Sigmoid colon (tissue), 7 donors: ENCODE results near the gene ZYG11B. TPM values are rescaled to one million over a fixed set of nuclear protein-coding genes. Genes with fewer than 3 reads are reported as not detected.
"Not testable (repeated sequence)": the region's sequence is repeated elsewhere in the genome, so short reads cannot be mapped to it uniquely, and the experiment has no call there.

Experiments used
- DNase-seq: peaks from one replicate; pipeline ENCODE4 v3.0.0-alpha.2; 2019
- H3K27ac ChIP-seq, 4 donors: fragments of 200-600 bp; sonication (generic); one replicate each; pipeline ENCODE4 v1.5.1; 2016 to 2019; ENCODE audit warnings: mild to moderate bottlenecking in 1 of 4
- H3K27me3 ChIP-seq, 3 donors: fragments of 200-600 bp; sonication (generic); one replicate each; pipeline ENCODE4 v1.5.1; 2019; ENCODE audit warnings: mild to moderate bottlenecking in 1 of 3
- H3K36me3 ChIP-seq, 4 donors: fragments of 200-600 bp; sonication (generic); one replicate each; pipeline ENCODE4 v1.5.1; 2016 to 2019
- H3K4me1 ChIP-seq, 4 donors: fragments of 200-600 bp; sonication (generic); one replicate each; pipeline ENCODE4 v1.5.1; 2017 to 2019
- H3K4me3 ChIP-seq, 4 donors: fragments of 200-600 bp; sonication (generic); one replicate each; pipeline ENCODE4 v1.5.1; 2017 to 2019; ENCODE audit warnings: mild to moderate bottlenecking in 2 of 4, moderate library complexity in 1 of 4
- H3K9me3 ChIP-seq, 4 donors: fragments of 200-600 bp in 3 of 4; sonication (generic) in 3 of 4; one replicate each; pipeline versions ENCODE4 v1.5.1 to v1.6.1; 2013 to 2019
- EP300 ChIP-seq, 4 donors: sonication (generic); formaldehyde crosslinking; IDR thresholded peaks; one replicate each; pipeline ENCODE4 v1.6.1; 2017; ENCODE audit warnings: antibody characterized with exemption in 4 of 4
- POLR2A ChIP-seq, 2 donors: fragments of 450-650 bp; IDR thresholded peaks; one replicate each; pipeline ENCODE4 v1.6.1; 2016; ENCODE audit warnings: antibody characterized with exemption in 2 of 2, mild to moderate bottlenecking in 2 of 2, moderate library complexity in 2 of 2
- POLR2AphosphoS5 ChIP-seq, 4 donors: sonication (generic); formaldehyde crosslinking; IDR thresholded peaks; one replicate each; pipeline ENCODE4 v1.6.1; 2017; ENCODE audit warnings: antibody characterized with exemption in 4 of 4
- WGBS, 2 donors: extraction: QIAGEN DNeasy Blood & Tissue Kit; methylation state at CpG; one replicate each; pipeline ENCODE4 v1.1.7; 2013; 5-methylcytosine and 5-hydroxymethylcytosine counted together
- intact Hi-C: fragments of 100-400 bp; cut with DNase I; formaldehyde crosslinking; loops from one replicate; pipeline ENCODE4 v1.15.1; 2023
- polyA plus RNA-seq, 3 donors: library from polyadenylated mRNA; stranded (reverse); fragments of 200-250 nt; gene quantifications; one replicate each; pipeline ENCODE4 v1.2.3, GENCODE V29; 2013
- total RNA-seq, 4 donors: library from RNA; depleted of rRNA; stranded (reverse); fragments of >200 nt; gene quantifications; one replicate each; pipeline ENCODE4 v1.1.0, GENCODE V29; 2016
- TF ChIP-seq, protein P1 (sequence below), 4 experiments: fragments of 450-650 bp in 3 of 4; fragments of 200-600 bp in 1 of 4; IDR thresholded peaks; one replicate each; pipeline ENCODE4 v1.5.1; 2016 to 2019; ENCODE audit warnings: antibody characterized with exemption in 4 of 4, mild to moderate bottlenecking in 3 of 4, moderate library complexity in 2 of 4
- donor health status: healthy with polysubstance abuse.
- donor health status: Bipolar disorder and iron deficiency.
- donor health status: healthy.

The ZYG11B gene
- total and polyA plus RNA-seq, 7 donors: 4.2 to 78.1 (median 55.0) TPM

DNA sequence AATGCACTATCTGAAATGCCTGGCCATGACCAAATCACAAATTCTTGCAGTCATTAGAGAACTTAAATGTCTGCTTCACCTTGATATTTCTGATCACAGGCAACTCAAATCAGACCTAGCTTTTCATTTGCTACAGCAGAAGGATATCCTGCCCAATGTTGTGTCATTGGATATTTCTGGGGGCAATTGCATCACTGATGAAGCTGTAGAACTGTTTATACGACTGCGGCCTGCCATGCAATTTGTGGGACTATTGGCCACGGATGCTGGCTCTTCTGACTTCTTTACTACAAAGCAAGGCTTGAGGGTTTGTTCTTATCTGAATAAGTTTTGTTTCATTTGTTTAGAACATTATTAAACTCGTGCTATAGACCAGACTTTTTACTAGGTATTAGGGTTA, 131.2 kb downstream of the ZYG11B start:
- no peak for DNase-seq
- H3K27me3 ChIP-seq: no peaks in the 10 kb centered on the region
- TF ChIP-seq POLR2A (IDR thresholded peaks at IDR 0.05) (no peak), EP300 (IDR thresholded peaks at IDR 0.05) (no peak), POLR2AphosphoS5 (IDR thresholded peaks at IDR 0.05) (no peak)
- TF ChIP-seq, protein P1, sequence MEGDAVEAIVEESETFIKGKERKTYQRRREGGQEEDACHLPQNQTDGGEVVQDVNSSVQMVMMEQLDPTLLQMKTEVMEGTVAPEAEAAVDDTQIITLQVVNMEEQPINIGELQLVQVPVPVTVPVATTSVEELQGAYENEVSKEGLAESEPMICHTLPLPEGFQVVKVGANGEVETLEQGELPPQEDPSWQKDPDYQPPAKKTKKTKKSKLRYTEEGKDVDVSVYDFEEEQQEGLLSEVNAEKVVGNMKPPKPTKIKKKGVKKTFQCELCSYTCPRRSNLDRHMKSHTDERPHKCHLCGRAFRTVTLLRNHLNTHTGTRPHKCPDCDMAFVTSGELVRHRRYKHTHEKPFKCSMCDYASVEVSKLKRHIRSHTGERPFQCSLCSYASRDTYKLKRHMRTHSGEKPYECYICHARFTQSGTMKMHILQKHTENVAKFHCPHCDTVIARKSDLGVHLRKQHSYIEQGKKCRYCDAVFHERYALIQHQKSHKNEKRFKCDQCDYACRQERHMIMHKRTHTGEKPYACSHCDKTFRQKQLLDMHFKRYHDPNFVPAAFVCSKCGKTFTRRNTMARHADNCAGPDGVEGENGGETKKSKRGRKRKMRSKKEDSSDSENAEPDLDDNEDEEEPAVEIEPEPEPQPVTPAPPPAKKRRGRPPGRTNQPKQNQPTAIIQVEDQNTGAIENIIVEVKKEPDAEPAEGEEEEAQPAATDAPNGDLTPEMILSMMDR (IDR thresholded peaks at IDR 0.05): no peak
- H3K27ac ChIP-seq: no peak overlapping the region
- intact Hi-C loops: no loop called here
- 79 to 85% methylated on average over 4 of the region's 4 CpGs for WGBS, 2 donors
- no peaks in the 10 kb centered on the region for H3K9me3 ChIP-seq
- H3K4me3 ChIP-seq: no peak overlapping the region
- no peaks in the 10 kb centered on the region for H3K36me3 ChIP-seq
- no peaks in the 10 kb centered on the region for H3K4me1 ChIP-seq

DNA sequence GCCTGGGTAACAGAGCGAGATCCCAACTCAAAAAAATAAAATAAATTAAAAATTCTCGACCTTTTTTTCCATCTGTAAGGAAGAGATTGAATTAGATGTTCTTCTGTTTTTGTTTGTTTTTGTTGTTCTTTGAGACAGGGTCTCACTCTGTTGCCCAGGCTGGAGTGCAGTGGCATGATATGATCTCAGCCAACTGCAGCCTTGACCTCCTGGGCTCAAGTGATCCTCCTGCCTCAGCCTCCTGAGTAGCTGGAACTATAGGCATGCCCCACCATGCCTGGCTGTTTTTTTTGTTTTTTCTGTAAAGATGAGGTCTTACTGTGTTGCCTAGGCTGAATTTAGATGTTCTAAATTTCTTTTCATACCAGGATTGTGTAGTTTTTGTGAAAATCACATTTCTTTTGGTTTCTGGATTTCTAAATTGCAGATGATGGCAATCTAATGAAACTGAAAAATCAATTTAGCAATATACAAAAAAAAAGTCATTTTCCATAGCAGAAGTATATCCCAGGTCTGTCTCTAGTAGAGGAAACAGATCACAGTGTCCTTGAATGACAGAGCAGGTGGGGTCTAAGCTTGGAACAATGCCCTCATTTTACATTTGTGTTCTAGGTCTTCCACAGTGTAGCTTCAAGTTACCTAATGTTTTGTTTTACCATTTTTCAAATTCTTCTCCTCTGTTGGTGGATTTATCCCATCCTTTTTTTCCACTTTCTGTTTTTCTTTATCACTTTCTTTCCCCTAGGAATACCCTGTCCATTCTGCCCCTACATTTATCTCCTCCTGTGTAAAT, 136.6 kb downstream of the ZYG11B start:
- 46 to 74% methylated on average over 2 of the region's 2 CpGs for WGBS, 2 donors
- no peak for TF ChIP-seq POLR2A (IDR thresholded peaks at IDR 0.05)
- TF ChIP-seq EP300 (IDR thresholded peaks at IDR 0.05): no peak
- TF ChIP-seq POLR2AphosphoS5 (IDR thresholded peaks at IDR 0.05): no peak
- TF ChIP-seq, protein P1 (IDR thresholded peaks at IDR 0.05): no peak
- H3K27me3 ChIP-seq: no peaks in the 10 kb centered on the region
- no peak for DNase-seq
- no peak overlapping the region for H3K4me3 ChIP-seq
- H3K4me1 ChIP-seq: no peaks in the 10 kb centered on the region
- H3K36me3 ChIP-seq: no peaks in the 10 kb centered on the region
- intact Hi-C loops: no loop called here
- H3K9me3 ChIP-seq: no peaks in the 10 kb centered on the region
- no peak overlapping the region for H3K27ac ChIP-seq

DNA sequence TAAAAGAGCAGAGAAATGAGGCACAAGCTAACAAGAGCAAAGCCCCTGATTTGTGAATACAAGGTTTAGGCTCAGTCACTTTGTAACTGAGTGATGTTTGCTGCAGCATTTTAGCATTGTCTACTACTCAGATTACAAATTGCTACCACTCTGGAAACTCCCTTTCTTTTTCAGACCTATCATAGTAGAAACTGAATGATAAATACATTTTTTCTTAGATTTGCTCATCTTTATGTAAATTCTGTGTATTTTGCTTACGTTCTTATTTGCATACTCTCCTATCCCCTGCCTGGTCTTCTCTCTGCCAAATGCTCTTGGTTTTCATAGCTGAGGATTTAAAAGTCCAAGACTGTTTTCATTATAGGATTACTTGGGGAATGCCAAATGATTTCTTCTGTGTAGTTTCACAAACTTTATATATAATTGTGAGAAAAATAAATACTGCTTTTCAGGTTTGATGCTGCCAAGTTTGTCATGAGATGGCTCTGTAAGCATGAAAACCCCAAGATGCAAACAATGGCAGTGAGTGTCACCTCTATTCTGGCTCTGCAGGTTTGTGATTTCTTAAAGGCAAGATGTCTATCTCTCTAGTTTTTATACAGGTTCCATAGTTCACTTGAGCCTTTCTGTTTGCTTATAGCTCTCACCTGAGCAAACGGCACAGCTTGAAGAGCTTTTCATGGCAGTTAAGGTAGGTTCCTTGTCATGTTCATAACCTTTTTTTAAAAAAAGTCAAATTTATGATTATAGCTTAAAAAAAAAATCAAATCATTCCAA, 141.0 kb downstream of the ZYG11B start:
- TF ChIP-seq POLR2AphosphoS5 (IDR thresholded peaks at IDR 0.05): no peak
- no peak for TF ChIP-seq EP300 (IDR thresholded peaks at IDR 0.05)
- TF ChIP-seq, protein P1 (IDR thresholded peaks at IDR 0.05): no peak
- TF ChIP-seq POLR2A (IDR thresholded peaks at IDR 0.05): no peak
- intact Hi-C loops: no loop called here
- WGBS, 2 donors: 9 to 46% methylated on average over 2 of the region's 2 CpGs
- no peaks in the 10 kb centered on the region for H3K36me3 ChIP-seq
- H3K27ac ChIP-seq: no peak overlapping the region
- H3K27me3 ChIP-seq: peaks cover 0 to 3% (median 0%) of the 10 kb centered on the region in 3 donors
- no peaks in the 10 kb centered on the region for H3K4me1 ChIP-seq
- no peak overlapping the region for H3K4me3 ChIP-seq
- no peak for DNase-seq
- no peaks in the 10 kb centered on the region for H3K9me3 ChIP-seq

DNA sequence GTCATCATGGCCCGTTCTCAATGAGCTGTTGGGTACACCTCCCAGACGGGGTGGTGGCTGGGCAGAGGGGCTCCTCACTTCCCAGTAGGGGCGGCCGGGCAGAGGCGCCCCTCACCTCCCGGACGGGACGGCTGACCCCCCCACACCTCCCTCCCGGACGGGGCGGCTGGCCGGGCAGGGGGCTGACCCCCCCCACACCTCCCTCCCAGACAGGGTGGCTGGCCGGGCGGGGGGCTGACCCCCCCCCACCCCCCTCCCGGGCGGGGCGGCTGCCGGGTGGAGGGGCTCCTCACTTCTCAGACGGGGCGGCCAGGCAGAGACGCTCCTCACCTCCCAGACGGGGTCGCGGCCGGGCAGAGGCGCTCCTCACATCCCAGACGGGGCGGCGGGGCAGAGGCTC, 143.5 kb downstream of the ZYG11B start:
- H3K27me3 ChIP-seq, intact Hi-C loops, H3K4me3 ChIP-seq, H3K36me3 ChIP-seq, DNase-seq, H3K9me3 ChIP-seq, H3K4me1 ChIP-seq, H3K27ac ChIP-seq: not testable (repeated sequence)
- WGBS, 2 donors: 93 to 94% methylated on average over 28 to 29 of the region's 29 CpGs

DNA sequence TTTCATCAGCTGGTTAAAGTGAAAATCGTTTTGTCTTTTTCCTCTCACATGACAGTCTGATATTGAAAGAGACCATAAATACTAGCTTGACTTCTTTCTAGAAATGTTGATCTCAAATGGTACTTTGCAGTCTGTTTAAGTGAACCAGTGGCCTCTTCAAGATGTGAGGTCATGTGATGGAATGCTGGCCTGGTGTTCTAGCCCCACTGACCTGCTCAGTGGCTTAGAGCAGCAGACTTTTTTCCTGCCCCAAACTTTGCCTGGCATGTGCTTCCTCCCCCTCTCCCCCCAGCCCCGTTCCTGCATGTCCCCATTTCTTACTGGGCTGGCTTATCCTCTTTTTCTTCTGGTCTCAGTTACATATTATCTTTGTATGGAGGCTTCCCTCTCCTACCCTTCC, 150.6 kb downstream of the ZYG11B start:
- Histone ChIP-seq H3K4me1 (no peaks in the 10 kb centered on the region), H3K27ac (no peak overlapping the region), H3K9me3 (no peaks in the 10 kb centered on the region), H3K4me3 (no peak overlapping the region), H3K36me3 (no peaks in the 10 kb centered on the region), H3K27me3 (peaks cover 0 to 4% (median 0%) of the 10 kb centered on the region in 3 donors)
- DNase-seq: no peak
- no peak for TF ChIP-seq EP300 (IDR thresholded peaks at IDR 0.05)
- TF ChIP-seq, protein P1 (IDR thresholded peaks at IDR 0.05): no peak
- no peak for TF ChIP-seq POLR2A (IDR thresholded peaks at IDR 0.05)
- no peak for TF ChIP-seq POLR2AphosphoS5 (IDR thresholded peaks at IDR 0.05)
- intact Hi-C loops: no loop called here
- 66 to 73% methylated on average over 2 of the region's 2 CpGs for WGBS, 2 donors
